Calu3 (cell line): ENCODE data around the gene NEAT1. TPM values are rescaled to one million over a fixed set of nuclear protein-coding genes. Genes with fewer than 3 reads are reported as not detected.

Experiments used
- Bru-seq: library from RNA; stranded (reverse); fragments of 400-500 nt; gene quantifications from one replicate; lab custom pipeline; 2021; lab: Mats Ljungman, UMichigan
- BruChase-seq, 2 experiments: library from RNA; stranded (reverse); fragments of 400-500 nt; gene quantifications; one replicate each; lab custom pipeline; 2021; lab: Mats Ljungman, UMichigan
- BruUV-seq: library from RNA; stranded (reverse); fragments of 400-500 nt; replicated peaks from 2 replicates; lab custom pipeline; 2021; lab: Mats Ljungman, UMichigan
- CTCF ChIA-PET: fragments of 300-600 bp; sonication (Branson Sonifier 250); formaldehyde crosslinking; loops from one replicate; lab custom pipeline; 2022; ENCODE audit warnings: antibody characterized with exemption; lab: Charles Lee
- DNase-seq: peaks from one replicate; pipeline ENCODE4 v3.0.0; 2022
- H3K27ac Mint-ChIP-seq: one replicate; pipeline ENCODE4 v1.8.0; 2022; ENCODE audit warnings: mixed read lengths; ENCODE audit not compliant: unreplicated experiment
- H3K27me3 Mint-ChIP-seq: one replicate; pipeline ENCODE4 v1.8.0; 2022; ENCODE audit warnings: mixed read lengths; ENCODE audit not compliant: unreplicated experiment
- H3K36me3 Mint-ChIP-seq: one replicate; pipeline ENCODE4 v1.8.0; 2022; ENCODE audit warnings: mild to moderate bottlenecking, moderate library complexity, mixed read lengths; ENCODE audit not compliant: insufficient read depth, unreplicated experiment
- H3K4me1 Mint-ChIP-seq: one replicate; pipeline ENCODE4 v1.8.0; 2022; ENCODE audit warnings: mild to moderate bottlenecking, low read depth, mixed read lengths; ENCODE audit not compliant: unreplicated experiment
- H3K4me3 Mint-ChIP-seq: one replicate; pipeline ENCODE4 v1.8.0; 2022; ENCODE audit warnings: mild to moderate bottlenecking, low read depth, moderate library complexity, mixed read lengths; ENCODE audit not compliant: unreplicated experiment
- H3K9me3 Mint-ChIP-seq: one replicate; pipeline ENCODE4 v1.8.0; 2022; ENCODE audit warnings: low read depth, mixed read lengths; ENCODE audit not compliant: unreplicated experiment
- CTCF ChIP-seq: fragments of 200-600 bp; IDR thresholded peaks from one replicate; pipeline ENCODE4 v1.8.0; 2022; ENCODE audit warnings: antibody characterized with exemption; ENCODE audit not compliant: unreplicated experiment
- intact Hi-C: fragments of 100-400 bp; cut with micrococcal nuclease; formaldehyde crosslinking; loops from one replicate; pipeline ENCODE4 v1.10.0; 2022; ENCODE audit not compliant: unreplicated experiment
- long read RNA-seq: library from polyadenylated mRNA; stranded (forward); transcript quantifications from one replicate; pipeline ENCODE4 v2.0.0, GENCODE V29; 2022
- total RNA-seq: library from RNA; stranded (reverse); gene quantifications from 2 replicates; pipeline ENCODE4 v1.2.3, GENCODE V29; 2022

Gene NEAT1
- total RNA-seq (605 and 821 TPM in 2 replicates), Bru-seq, nascent RNA (percentile 100 among the genes with signal in this experiment), BruChase-seq, experiment 1, labeled RNA remaining after a 6-hour chase (percentile 100 among the genes with signal in this experiment), BruChase-seq, experiment 2, labeled RNA remaining after a 2-hour chase (percentile 100 among the genes with signal in this experiment)
- long read RNA-seq, full-length matches to known transcripts = 915 of 915 reads
- long read RNA-seq, partial matches to known transcripts = 0 of 915 reads
- long read RNA-seq, other reads (novel, unspliced or antisense) = 0 of 915 reads

- Mint-ChIP-seq H3K36me3 (peaks cover 93% of the 10 kb centered on the region), H3K27ac (peak within 1 kb of the TSS; percentile 99), H3K27me3 (peaks cover 16% of the 10 kb centered on the region), H3K4me1 (peaks cover 55% of the 10 kb centered on the region), H3K9me3 (no peaks in the 10 kb centered on the region), H3K4me3 (peak within 1 kb of the TSS; percentile 90)
- peak; percentile 96 for DNase-seq
- BruUV-seq = no TSS peak
- CTCF ChIA-PET = interaction anchor here (0.8 to 1.9 kb wide), 2 partner anchors 11 to 79 kb away, joined by 3 to 4 read pairs; no protein-coding TSS in a partner anchor
- TF ChIP-seq CTCF = no peak
- intact Hi-C loops = no loop called here
Measured at GRCh38 chr11:65422633-65423515, at the start of gene NEAT1. NEAT1 (plus strand) TSS chr11:65422798.

DNA sequence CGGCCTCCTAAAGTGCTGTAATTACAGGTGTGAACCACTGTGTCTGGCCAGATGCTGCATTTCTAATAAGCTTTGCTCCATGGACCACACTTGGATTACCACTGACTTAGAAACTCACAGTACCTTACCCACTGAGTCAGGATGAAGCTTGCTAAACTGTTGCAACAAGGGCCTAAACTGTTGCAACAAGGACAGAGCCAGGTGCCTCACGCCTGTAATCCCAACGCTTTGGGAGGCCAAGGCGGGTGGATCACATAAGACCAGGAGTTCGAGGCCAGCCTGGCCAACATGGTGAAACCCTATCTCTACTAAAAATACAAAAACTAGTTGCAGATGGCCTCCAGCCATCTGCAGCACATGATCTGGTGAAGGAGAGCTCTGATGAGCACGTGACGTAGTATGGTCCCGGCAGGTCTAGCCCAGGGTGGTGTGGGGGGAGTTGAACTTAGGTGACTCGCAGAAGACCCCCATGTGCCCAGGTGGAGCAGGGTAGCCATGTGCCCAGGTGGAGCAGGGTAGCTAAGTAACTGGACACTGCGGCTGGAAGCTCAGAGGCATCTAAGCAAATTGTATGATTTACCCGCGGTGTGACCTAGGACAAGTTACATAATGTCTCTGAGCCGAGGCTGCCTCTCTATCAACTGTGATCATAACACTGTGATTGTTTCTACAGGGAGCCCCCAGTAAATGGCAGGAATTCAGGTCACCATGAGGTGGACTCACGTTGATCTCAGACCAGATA, 48.6 kb upstream of the NEAT1 start:
- no peak overlapping the region for H3K27ac Mint-ChIP-seq
- intact Hi-C loops = no loop called here
- no peak for TF ChIP-seq CTCF
- H3K9me3 Mint-ChIP-seq = no peaks in the 10 kb centered on the region
- no peaks in the 10 kb centered on the region for H3K27me3 Mint-ChIP-seq
- peaks cover 30% of the 10 kb centered on the region for H3K4me1 Mint-ChIP-seq
- no peak overlapping the region for H3K4me3 Mint-ChIP-seq
- H3K36me3 Mint-ChIP-seq = peaks cover 14% of the 10 kb centered on the region
- no peak for DNase-seq
- BruUV-seq = no TSS peak
- CTCF ChIA-PET = interaction anchor here (1.1 kb wide), 1 partner anchor 168 kb away, joined by 3 read pairs; no protein-coding TSS in a partner anchor

GRCh38 chr11:65375012-65375411, 47.6 kb upstream of the NEAT1 start:
- CTCF ChIA-PET = no interaction called here
- H3K36me3 Mint-ChIP-seq = peaks cover 14% of the 10 kb centered on the region
- intact Hi-C loops = no loop called here
- TF ChIP-seq CTCF = no peak
- H3K9me3 Mint-ChIP-seq = no peaks in the 10 kb centered on the region
- DNase-seq = no peak
- peaks cover 38% of the 10 kb centered on the region for H3K4me1 Mint-ChIP-seq
- H3K27me3 Mint-ChIP-seq = no peaks in the 10 kb centered on the region
- no peak overlapping the region for H3K27ac Mint-ChIP-seq
- no TSS peak for BruUV-seq
- no peak overlapping the region for H3K4me3 Mint-ChIP-seq

- Mint-ChIP-seq H3K36me3 (peaks cover 14% of the 10 kb centered on the region), H3K27ac (no peak overlapping the region), H3K27me3 (no peaks in the 10 kb centered on the region), H3K4me3 (no peak overlapping the region), H3K4me1 (peaks cover 36% of the 10 kb centered on the region), H3K9me3 (no peaks in the 10 kb centered on the region)
- BruUV-seq = no TSS peak
- intact Hi-C loops = no loop called here
- CTCF ChIA-PET = interaction anchor here (0.6 to 0.7 kb wide), 2 partner anchors 43 to 181 kb away, joined by 3 to 6 read pairs; no protein-coding TSS in a partner anchor
- TF ChIP-seq CTCF = no peak
- DNase-seq = no peak
Measured at GRCh38 chr11:65376138-65376713, 46.4 kb upstream of the NEAT1 start.
